Neuronal stem cell (in vitro differentiated cells): ENCODE measurements around the gene FAM114A2.

ENCODE experiments used
- DNase-seq: peaks from one replicate; pipeline ENCODE4 v3.0.0-alpha.2; 2013; ENCODE audit warnings: low spot score
- H2AFZ ChIP-seq: one replicate; pipeline ENCODE4 v1.6.1; 2013; ENCODE audit warnings: mild to moderate bottlenecking, low read length, inconsistent platforms
- H2AK5ac ChIP-seq: 2 replicates; pipeline ENCODE4 v1.6.1; 2013; ENCODE audit warnings: low read depth, mild to moderate bottlenecking, inconsistent platforms, low read length, moderate library complexity, mixed read lengths
- H2BK120ac ChIP-seq: 2 replicates; pipeline ENCODE4 v1.6.1; 2013; ENCODE audit warnings: low read depth, mild to moderate bottlenecking, inconsistent platforms, low read length, moderate library complexity, mixed read lengths
- H2BK12ac ChIP-seq: one replicate; pipeline ENCODE4 v1.6.1; 2013; ENCODE audit warnings: low read length, inconsistent platforms
- H2BK15ac ChIP-seq: 2 replicates; pipeline ENCODE4 v1.6.1; 2013; ENCODE audit warnings: mild to moderate bottlenecking, low read length, inconsistent platforms, mixed read lengths
- H2BK5ac ChIP-seq: one replicate; pipeline ENCODE4 v1.6.1; 2013; ENCODE audit warnings: inconsistent platforms, mild to moderate bottlenecking, low read length, moderate library complexity
- H3K14ac ChIP-seq: one replicate; pipeline ENCODE4 v1.6.1; 2013; ENCODE audit warnings: low read length, inconsistent platforms
- H3K18ac ChIP-seq: 2 replicates; pipeline ENCODE4 v1.6.1; 2013; ENCODE audit warnings: low read length, inconsistent platforms
- H3K23ac ChIP-seq: 2 replicates; pipeline ENCODE4 v1.6.1; 2013; ENCODE audit warnings: low read depth, mild to moderate bottlenecking, mixed read lengths, low read length, inconsistent platforms; ENCODE audit not compliant: poor library complexity
- H3K27ac ChIP-seq: replicated peaks from 3 replicates; pipeline ENCODE4 v1.5.1; 2013; ENCODE audit warnings: low read length, inconsistent platforms
- H3K27me3 ChIP-seq, 3 experiments: 2 replicates each; pipeline ENCODE4 v1.6.1; 2013; ENCODE audit warnings: low read length in 3 of 3, mild to moderate bottlenecking in 2 of 3, inconsistent platforms in 1 of 3, low read depth in 1 of 3, mixed read lengths in 1 of 3, moderate library complexity in 1 of 3; ENCODE audit not compliant: control insufficient read depth in 3 of 3, insufficient read depth in 3 of 3
- H3K36me3 ChIP-seq, 2 donors: replicated peaks in 1 of 2; 2 replicates each; pipeline ENCODE4 v1.6.1; 2013; ENCODE audit warnings: low read length in 2 of 2; ENCODE audit not compliant: control insufficient read depth in 2 of 2, insufficient read depth in 2 of 2
- H3K4ac ChIP-seq: 2 replicates; pipeline ENCODE4 v1.6.1; 2013; ENCODE audit warnings: inconsistent platforms, mild to moderate bottlenecking, low read length, moderate library complexity
- H3K4me1 ChIP-seq, 2 donors: 1 replicate in 1 of 2; 2 replicates in 1 of 2; pipeline ENCODE4 v1.6.1; 2013; ENCODE audit warnings: low read length in 2 of 2, low read depth in 1 of 2; ENCODE audit not compliant: control insufficient read depth in 2 of 2, insufficient read depth in 1 of 2
- H3K4me2 ChIP-seq: one replicate; pipeline ENCODE4 v1.6.1; 2013; ENCODE audit warnings: mild to moderate bottlenecking, low read length, inconsistent platforms; ENCODE audit not compliant: insufficient read depth, poor library complexity, severe bottlenecking
- H3K4me3 ChIP-seq, 2 donors: 2 replicates each; pipeline ENCODE4 v1.5.1; 2013; ENCODE audit warnings: low read length in 2 of 2, mild to moderate bottlenecking in 2 of 2, inconsistent platforms in 1 of 2, moderate library complexity in 1 of 2
- H3K79me1 ChIP-seq: one replicate; pipeline ENCODE4 v1.6.1; 2013; ENCODE audit warnings: low read depth, mild to moderate bottlenecking, inconsistent platforms, low read length, moderate library complexity
- H3K9ac ChIP-seq: one replicate; pipeline ENCODE4 v1.6.1; 2013; ENCODE audit warnings: mild to moderate bottlenecking, low read depth, low read length, inconsistent platforms; ENCODE audit not compliant: poor library complexity
- H3K9me3 ChIP-seq, 2 donors: replicated peaks in 1 of 2; 2 replicates each; pipeline versions ENCODE3 to v1.6.1; 2013; ENCODE audit warnings: low read length in 2 of 2, mild to moderate bottlenecking in 2 of 2, inconsistent platforms in 1 of 2, low read depth in 1 of 2, mixed read lengths in 1 of 2, moderate library complexity in 1 of 2; ENCODE audit not compliant: control insufficient read depth in 2 of 2, insufficient read depth in 1 of 2
- H4K8ac ChIP-seq: one replicate; pipeline ENCODE4 v1.6.1; 2013; ENCODE audit warnings: low read depth, mild to moderate bottlenecking, inconsistent platforms, low read length, moderate library complexity
- H4K91ac ChIP-seq: one replicate; pipeline ENCODE4 v1.6.1; 2013; ENCODE audit warnings: low read length, low read depth, mild to moderate bottlenecking, inconsistent platforms; ENCODE audit not compliant: poor library complexity
- WGBS, 2 donors: extraction: QIAGEN DNeasy Blood & Tissue Kit; methylation state at CpG; one replicate each; pipeline ENCODE4 v1.1.7; 2013; ENCODE audit warnings: missing lambda C conversion rate in 2 of 2, mixed read lengths in 1 of 2; ENCODE audit not compliant: insufficient read length in 2 of 2, insufficient replicate concordance in 1 of 2; ENCODE audit errors: extremely low coverage in 2 of 2; 5-methylcytosine and 5-hydroxymethylcytosine counted together

The FAM114A2 gene

GRCh38 chr5:153969563-153969895 lies 69.2 kb downstream of the FAM114A2 start:
- Histone ChIP-seq H3K4me1 (peaks cover 0 to 7% of the 10 kb centered on the region in 2 donors), H3K9ac (no peak overlapping the region), H3K18ac (no peak overlapping the region), H3K9me3 (no peaks in the 10 kb centered on the region), H3K4me3 (no peak overlapping the region), H2BK5ac (no peak overlapping the region), H2AFZ (no peak overlapping the region), H3K14ac (no peak overlapping the region), H2BK12ac (no peak overlapping the region), H3K4ac (no peak overlapping the region), H4K91ac (no peak overlapping the region), H3K23ac (no peak overlapping the region), H2BK120ac (no peak overlapping the region), H3K36me3 (no peaks in the 10 kb centered on the region), H3K27me3 (peaks cover 0 to 8% (median 0%) of the 10 kb centered on the region in 3 experiments), H3K27ac (no peak overlapping the region), H4K8ac (no peak overlapping the region), H2AK5ac (no peak overlapping the region), H3K4me2 (no peak overlapping the region), H2BK15ac (no peak overlapping the region), H3K79me1 (no peaks in the 10 kb centered on the region)
- WGBS, 2 donors, result no CpG with 5 or more reads among the region's 3 CpGs
- DNase-seq, result no peak

- no peak overlapping the region for H2BK5ac ChIP-seq
- no peak overlapping the region for H2BK15ac ChIP-seq
- H3K27ac ChIP-seq, result no peak overlapping the region
- H2AK5ac ChIP-seq, result no peak overlapping the region
- H3K14ac ChIP-seq, result no peak overlapping the region
- no peak overlapping the region for H3K18ac ChIP-seq
- no peak overlapping the region for H3K4ac ChIP-seq
- H3K4me1 ChIP-seq, result peaks cover 0 to 9% of the 10 kb centered on the region in 2 donors
- no peak overlapping the region for H3K9ac ChIP-seq
- H2BK12ac ChIP-seq, result no peak overlapping the region
- no peaks in the 10 kb centered on the region for H3K36me3 ChIP-seq
- no peak overlapping the region for H4K91ac ChIP-seq
- H3K23ac ChIP-seq, result no peak overlapping the region
- H3K9me3 ChIP-seq, result no peaks in the 10 kb centered on the region
- H3K4me2 ChIP-seq, result no peak overlapping the region
- H3K4me3 ChIP-seq, result no peak overlapping the region
- DNase-seq, result no peak
- WGBS, 2 donors, result no CpG with 5 or more reads among the region's 10 CpGs
- H2AFZ ChIP-seq, result no peak overlapping the region
- H3K79me1 ChIP-seq, result no peaks in the 10 kb centered on the region
- no peak overlapping the region for H4K8ac ChIP-seq
- peaks cover 0 to 8% (median 0%) of the 10 kb centered on the region in 3 experiments for H3K27me3 ChIP-seq
- H2BK120ac ChIP-seq, result no peak overlapping the region
Measured at GRCh38 chr5:153968761-153969562, 69.7 kb downstream of the FAM114A2 start.

- Histone ChIP-seq H2BK5ac (no peak overlapping the region), H3K9me3 (no peaks in the 10 kb centered on the region), H3K27ac (no peak overlapping the region), H3K4me2 (no peak overlapping the region), H3K36me3 (no peaks in the 10 kb centered on the region), H3K4me3 (no peak overlapping the region), H4K91ac (no peak overlapping the region), H2AK5ac (peak overlapping the region; percentile 20), H2BK15ac (no peak overlapping the region), H3K14ac (no peak overlapping the region), H2BK12ac (no peak overlapping the region), H3K79me1 (no peaks in the 10 kb centered on the region), H2BK120ac (no peak overlapping the region), H3K9ac (no peak overlapping the region), H3K27me3 (peaks cover 0 to 8% (median 0%) of the 10 kb centered on the region in 3 experiments), H2AFZ (peak overlapping the region; percentile 73), H3K4ac (no peak overlapping the region), H4K8ac (no peak overlapping the region), H3K18ac (no peak overlapping the region), H3K23ac (no peak overlapping the region), H3K4me1 (peaks cover 0 to 13% of the 10 kb centered on the region in 2 donors)
- peak; percentile 78 for DNase-seq
- WGBS, 2 donors, result no CpG with 5 or more reads among the region's 10 CpGs
Measured at GRCh38 chr5:153964880-153965645, 73.6 kb downstream of the FAM114A2 start.

GRCh38 chr5:153964191-153964879 lies 74.4 kb downstream of the FAM114A2 start:
- peak overlapping the region; percentile 48 for H2AK5ac ChIP-seq
- H4K8ac ChIP-seq, result no peak overlapping the region
- no peaks in the 10 kb centered on the region for H3K9me3 ChIP-seq
- no peak overlapping the region for H3K27ac ChIP-seq
- H3K36me3 ChIP-seq, result no peaks in the 10 kb centered on the region
- no peak overlapping the region for H4K91ac ChIP-seq
- peak overlapping the region; percentile 77 for H3K18ac ChIP-seq
- no peak overlapping the region for H3K9ac ChIP-seq
- no peak overlapping the region for H2BK120ac ChIP-seq
- WGBS, 2 donors, result no CpG with 5 or more reads among the region's 17 CpGs
- peaks cover under 1 to 17% of the 10 kb centered on the region in 2 donors for H3K4me1 ChIP-seq
- H3K23ac ChIP-seq, result no peak overlapping the region
- H3K4me3 ChIP-seq, result no peak overlapping the region
- no peak overlapping the region for H3K4me2 ChIP-seq
- H3K14ac ChIP-seq, result no peak overlapping the region
- no peak for DNase-seq
- peak overlapping the region; percentile 73 for H2AFZ ChIP-seq
- H3K27me3 ChIP-seq, result peaks cover 0 to 7% (median 0%) of the 10 kb centered on the region in 3 experiments
- no peaks in the 10 kb centered on the region for H3K79me1 ChIP-seq
- no peak overlapping the region for H3K4ac ChIP-seq
- H2BK12ac ChIP-seq, result no peak overlapping the region
- H2BK15ac ChIP-seq, result peak overlapping the region; percentile 19
- H2BK5ac ChIP-seq, result no peak overlapping the region
